Breast epithelium (tissue), 3 donors: ENCODE data around the gene PCDHA1.

ENCODE experiments used
- POLR2A ChIP-seq: fragments of 450-650 bp; IDR thresholded peaks from one replicate; pipeline ENCODE4 v1.6.1; 2016; ENCODE audit warnings: antibody characterized with exemption, mild to moderate bottlenecking, moderate library complexity
- POLR2AphosphoS5 ChIP-seq, 3 donors: sonication (generic); formaldehyde crosslinking; IDR thresholded peaks; one replicate each; pipeline ENCODE4 v1.6.1; 2017; ENCODE audit warnings: antibody characterized with exemption in 3 of 3
- TF ChIP-seq, protein P1 (sequence below), 3 donors: fragments of 450-650 bp; IDR thresholded peaks; one replicate each; pipeline ENCODE4 v1.5.1; 2016 to 2017; ENCODE audit warnings: antibody characterized with exemption in 3 of 3, mild to moderate bottlenecking in 3 of 3, moderate library complexity in 3 of 3

- TF ChIP-seq, protein P1, sequence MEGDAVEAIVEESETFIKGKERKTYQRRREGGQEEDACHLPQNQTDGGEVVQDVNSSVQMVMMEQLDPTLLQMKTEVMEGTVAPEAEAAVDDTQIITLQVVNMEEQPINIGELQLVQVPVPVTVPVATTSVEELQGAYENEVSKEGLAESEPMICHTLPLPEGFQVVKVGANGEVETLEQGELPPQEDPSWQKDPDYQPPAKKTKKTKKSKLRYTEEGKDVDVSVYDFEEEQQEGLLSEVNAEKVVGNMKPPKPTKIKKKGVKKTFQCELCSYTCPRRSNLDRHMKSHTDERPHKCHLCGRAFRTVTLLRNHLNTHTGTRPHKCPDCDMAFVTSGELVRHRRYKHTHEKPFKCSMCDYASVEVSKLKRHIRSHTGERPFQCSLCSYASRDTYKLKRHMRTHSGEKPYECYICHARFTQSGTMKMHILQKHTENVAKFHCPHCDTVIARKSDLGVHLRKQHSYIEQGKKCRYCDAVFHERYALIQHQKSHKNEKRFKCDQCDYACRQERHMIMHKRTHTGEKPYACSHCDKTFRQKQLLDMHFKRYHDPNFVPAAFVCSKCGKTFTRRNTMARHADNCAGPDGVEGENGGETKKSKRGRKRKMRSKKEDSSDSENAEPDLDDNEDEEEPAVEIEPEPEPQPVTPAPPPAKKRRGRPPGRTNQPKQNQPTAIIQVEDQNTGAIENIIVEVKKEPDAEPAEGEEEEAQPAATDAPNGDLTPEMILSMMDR (IDR thresholded peaks at IDR 0.05), result no peak
- TF ChIP-seq POLR2AphosphoS5 (IDR thresholded peaks at IDR 0.05), result no peak
- no peak for TF ChIP-seq POLR2A
These were observed 178.4 kb downstream of the PCDHA1 start for GRCh38 chr5:140964356-140964755.
